PC-3 (cell line): ENCODE data around the gene ADAM21. TPM values are rescaled to one million over a fixed set of nuclear protein-coding genes. Genes with fewer than 3 reads are reported as not detected.

Source experiments
- ATAC-seq: fragments of 200-7000 bp; cut with Tn5 transposase; 2 replicates; pipeline ENCODE4 v1.9.1; 2020; ENCODE audit warnings: mild to moderate bottlenecking, moderate library complexity
- BruUV-seq: library from RNA; stranded (reverse); fragments of 400-500 nt; replicated peaks from 2 replicates; lab custom pipeline; 2021; lab: Mats Ljungman, UMichigan
- CTCF ChIA-PET: fragments of 300-600 bp; sonication (Branson Sonifier 250); formaldehyde crosslinking; loops from one replicate; lab custom pipeline; 2022; ENCODE audit warnings: antibody characterized with exemption; lab: Charles Lee
- POLR2A ChIA-PET: fragments of 300-600 bp; sonication (Branson Sonifier 250); formaldehyde crosslinking; loops from one replicate; lab custom pipeline; 2022; ENCODE audit warnings: antibody characterized with exemption; ENCODE audit not compliant: unreplicated experiment; lab: Charles Lee
- DNase-seq: peaks from one replicate; pipeline ENCODE4 v3.0.0-alpha.2; 2015
- H2AFZ ChIP-seq: fragments of 300-600 bp; sonication (generic); 2 replicates; pipeline ENCODE4 v1.6.0; 2016; ENCODE audit warnings: antibody characterized with exemption, low read length
- H3F3A ChIP-seq: fragments of 300-600 bp; sonication (generic); one replicate; pipeline ENCODE4 v1.6.0; 2017; ENCODE audit warnings: antibody characterized with exemption, low read length, control low read depth, mild to moderate bottlenecking; ENCODE audit not compliant: unreplicated experiment
- H3K27ac ChIP-seq: fragments of 300-600 bp; sonication (generic); 2 replicates; pipeline ENCODE4 v1.5.1; 2016; ENCODE audit warnings: mild to moderate bottlenecking, low read length
- H3K27me3 ChIP-seq: fragments of 300-600 bp; sonication (generic); 2 replicates; pipeline ENCODE4 v1.6.1; 2016; ENCODE audit warnings: low read length, mixed read lengths
- H3K36me3 ChIP-seq: fragments of 300-600 bp; sonication (generic); 2 replicates; pipeline ENCODE4 v1.6.1; 2016; ENCODE audit warnings: low read depth, mixed run types, low read length, mixed read lengths
- H3K4me1 ChIP-seq: fragments of 300-600 bp; sonication (generic); 2 replicates; pipeline ENCODE4 v1.5.1; 2016; ENCODE audit warnings: low read length; ENCODE audit not compliant: insufficient read depth
- H3K4me2 ChIP-seq: fragments of 300-600 bp; sonication (generic); 2 replicates; pipeline ENCODE4 v1.6.0; 2016; ENCODE audit warnings: low read length
- H3K4me3 ChIP-seq: fragments of 300-600 bp; sonication (generic); 2 replicates; pipeline ENCODE4 v1.5.1; 2016; ENCODE audit warnings: mild to moderate bottlenecking, low read length, mixed read lengths
- H3K79me2 ChIP-seq: fragments of 300-600 bp; sonication (generic); 2 replicates; pipeline ENCODE4 v1.6.1; 2017; ENCODE audit warnings: low read length, mixed read lengths
- H3K9ac ChIP-seq: fragments of 300-600 bp; sonication (generic); 2 replicates; pipeline ENCODE4 v1.6.0; 2016; ENCODE audit warnings: mild to moderate bottlenecking, low read length
- H3K9me2 ChIP-seq: fragments of 300-600 bp; sonication (generic); replicated peaks from 2 replicates; pipeline ENCODE4 v1.6.1; 2016; ENCODE audit warnings: mixed run types, low read length, mixed read lengths
- H3K9me3 ChIP-seq: fragments of 300-600 bp; sonication (generic); 2 replicates; pipeline ENCODE4 v1.6.1; 2016; ENCODE audit warnings: low read length, mixed read lengths
- H4K20me1 ChIP-seq: fragments of 300-600 bp; sonication (generic); 2 replicates; pipeline ENCODE4 v1.6.1; 2016; ENCODE audit warnings: low read length, mixed read lengths
- CTCF ChIP-seq: fragments of 300-600 bp; sonication (generic); conservative IDR thresholded peaks from 2 replicates; pipeline ENCODE4 v1.5.1; 2017; ENCODE audit warnings: antibody characterized with exemption, low read depth, mild to moderate bottlenecking, low read length
- EZH2 ChIP-seq: fragments of 300-600 bp; sonication (generic); IDR thresholded peaks from one replicate; pipeline ENCODE4 v1.6.1; 2017; ENCODE audit warnings: antibody characterized with exemption, mild to moderate bottlenecking, low read length; ENCODE audit not compliant: unreplicated experiment
- EZH2phosphoT487 ChIP-seq: fragments of 300-600 bp; sonication (generic); IDR thresholded peaks from 2 replicates; pipeline ENCODE4 v1.6.1; 2018; ENCODE audit warnings: mild to moderate bottlenecking, antibody characterized with exemption, low read length, borderline replicate concordance
- intact Hi-C: fragments of 100-400 bp; cut with micrococcal nuclease; formaldehyde crosslinking; loops from 2 replicates; pipeline ENCODE4 v1.9.0; 2023
- total RNA-seq: library from RNA; depleted of rRNA; stranded (reverse); fragments of >200 nt; gene quantifications from 2 replicates; pipeline ENCODE4 v1.2.3, GENCODE V29; 2014; rRNA removed

ADAM21 gene
- total RNA-seq, 1 experiment from 2014 or later: 0.80 TPM

GRCh38 chr14:70489579-70490200 lies 37.7 kb downstream of the ADAM21 start:
- intact Hi-C loops: no loop called here
- ChIA-PET POLR2A (no interaction called here), CTCF (no interaction called here)
- H2AFZ ChIP-seq: no peak overlapping the region
- no peaks in the 10 kb centered on the region for H3K79me2 ChIP-seq
- BruUV-seq: no TSS peak
- H3K9me3 ChIP-seq: peaks cover 29% of the 10 kb centered on the region
- no peaks in the 10 kb centered on the region for H3F3A ChIP-seq
- no peak overlapping the region for H3K4me2 ChIP-seq
- no peaks in the 10 kb centered on the region; the same call in 1 of the 2 replicates for H3K36me3 ChIP-seq
- H3K27ac ChIP-seq: no peak overlapping the region
- H3K9ac ChIP-seq: no peak overlapping the region
- no peak for TF ChIP-seq EZH2
- no peak for TF ChIP-seq CTCF
- TF ChIP-seq EZH2phosphoT487: no peak
- no peak for ATAC-seq
- H3K27me3 ChIP-seq: 0 out of 2 replicates have a peak, but pooled peaks cover 8% of the 10 kb centered on the region
- H4K20me1 ChIP-seq: no peaks in the 10 kb centered on the region
- H3K4me3 ChIP-seq: no peak overlapping the region
- H3K4me1 ChIP-seq: no peaks in the 10 kb centered on the region
- no peak for DNase-seq
- no peaks in the 10 kb centered on the region; the same call in 1 of the 2 replicates for H3K9me2 ChIP-seq

GRCh38 chr14:70498191-70498590 lies 46.2 kb downstream of the ADAM21 start:
- TF ChIP-seq EZH2phosphoT487 (no peak), CTCF (no peak), EZH2 (no peak)
- intact Hi-C loops: no loop called here
- DNase-seq (no peak), ATAC-seq (no peak)
- H3K9me3 ChIP-seq: no peaks in the 10 kb centered on the region
- no peak overlapping the region for H3K9ac ChIP-seq
- no peaks in the 10 kb centered on the region for H3K27me3 ChIP-seq
- no peak overlapping the region for H3K27ac ChIP-seq
- BruUV-seq: no TSS peak
- H3K4me2 ChIP-seq: no peak overlapping the region
- CTCF ChIA-PET: no interaction called here
- no peaks in the 10 kb centered on the region for H4K20me1 ChIP-seq
- H2AFZ ChIP-seq: no peak overlapping the region
- H3K4me3 ChIP-seq: no peak overlapping the region
- H3K4me1 ChIP-seq: no peaks in the 10 kb centered on the region
- H3K9me2 ChIP-seq: no peaks in the 10 kb centered on the region
- H3K79me2 ChIP-seq: no peaks in the 10 kb centered on the region
- POLR2A ChIA-PET: no interaction called here
- H3K36me3 ChIP-seq: no peaks in the 10 kb centered on the region
- no peaks in the 10 kb centered on the region for H3F3A ChIP-seq

Other genes with a start within 250 kb of the ADAM21 start
- 54.1 and 60.1 TPM in 2 replicates for gene COX16, start 92.5 kb upstream of the ADAM21 start, total RNA-seq
- 13.1 and 16.4 TPM in 2 replicates for gene SYNJ2BP, start 35.1 kb upstream of the ADAM21 start, total RNA-seq
- gene ADAM20, start 82.8 kb downstream of the ADAM21 start, total RNA-seq: 0.17 and 0.26 TPM in 2 replicates
- gene MED6, start 148.5 kb downstream of the ADAM21 start, total RNA-seq: 37.8 and 46.9 TPM in 2 replicates
- gene TTC9, start 189.7 kb downstream of the ADAM21 start, total RNA-seq: 3.6 and 4.1 TPM in 2 replicates